Keratinocyte (primary cell): ENCODE data around the gene CELSR1.

Experiments
- EZH2 ChIP-seq: IDR thresholded peaks from one replicate; pipeline ENCODE4 v1.6.1; 2012; ENCODE audit warnings: inconsistent platforms, mild to moderate bottlenecking, low read length, moderate library complexity
- TF ChIP-seq, protein P1 (sequence below), 3 experiments: IDR thresholded peaks in 1 of 3; conservative IDR thresholded peaks in 1 of 3; optimal IDR thresholded peaks in 1 of 3; 2 replicates in 2 of 3; 3 replicates in 1 of 3; pipeline versions ENCODE3 to v1.5.1; 2011; ENCODE audit warnings: low read length in 3 of 3, mild to moderate bottlenecking in 3 of 3, moderate library complexity in 2 of 3, control low read depth in 1 of 3, inconsistent platforms in 1 of 3; ENCODE audit not compliant: insufficient read depth in 2 of 3; ENCODE audit errors: extremely low read depth in 1 of 3

- TF ChIP-seq, protein P1, sequence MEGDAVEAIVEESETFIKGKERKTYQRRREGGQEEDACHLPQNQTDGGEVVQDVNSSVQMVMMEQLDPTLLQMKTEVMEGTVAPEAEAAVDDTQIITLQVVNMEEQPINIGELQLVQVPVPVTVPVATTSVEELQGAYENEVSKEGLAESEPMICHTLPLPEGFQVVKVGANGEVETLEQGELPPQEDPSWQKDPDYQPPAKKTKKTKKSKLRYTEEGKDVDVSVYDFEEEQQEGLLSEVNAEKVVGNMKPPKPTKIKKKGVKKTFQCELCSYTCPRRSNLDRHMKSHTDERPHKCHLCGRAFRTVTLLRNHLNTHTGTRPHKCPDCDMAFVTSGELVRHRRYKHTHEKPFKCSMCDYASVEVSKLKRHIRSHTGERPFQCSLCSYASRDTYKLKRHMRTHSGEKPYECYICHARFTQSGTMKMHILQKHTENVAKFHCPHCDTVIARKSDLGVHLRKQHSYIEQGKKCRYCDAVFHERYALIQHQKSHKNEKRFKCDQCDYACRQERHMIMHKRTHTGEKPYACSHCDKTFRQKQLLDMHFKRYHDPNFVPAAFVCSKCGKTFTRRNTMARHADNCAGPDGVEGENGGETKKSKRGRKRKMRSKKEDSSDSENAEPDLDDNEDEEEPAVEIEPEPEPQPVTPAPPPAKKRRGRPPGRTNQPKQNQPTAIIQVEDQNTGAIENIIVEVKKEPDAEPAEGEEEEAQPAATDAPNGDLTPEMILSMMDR (optimal IDR thresholded peaks at IDR 0.05 in 1 of 3, IDR thresholded peaks at IDR 0.05 in 1 of 3, conservative IDR thresholded peaks at IDR 0.05 in 1 of 3; ENCODE audit: extremely low read depth in 1 of 3, insufficient read depth in 2 of 3, low read length in 3 of 3): no peak
- no peak for TF ChIP-seq EZH2
Measured at GRCh38 chr22:46397514-46397913, 139.9 kb downstream of the CELSR1 start.
